ENCODE measurements around the gene ABCD3.

DNA sequence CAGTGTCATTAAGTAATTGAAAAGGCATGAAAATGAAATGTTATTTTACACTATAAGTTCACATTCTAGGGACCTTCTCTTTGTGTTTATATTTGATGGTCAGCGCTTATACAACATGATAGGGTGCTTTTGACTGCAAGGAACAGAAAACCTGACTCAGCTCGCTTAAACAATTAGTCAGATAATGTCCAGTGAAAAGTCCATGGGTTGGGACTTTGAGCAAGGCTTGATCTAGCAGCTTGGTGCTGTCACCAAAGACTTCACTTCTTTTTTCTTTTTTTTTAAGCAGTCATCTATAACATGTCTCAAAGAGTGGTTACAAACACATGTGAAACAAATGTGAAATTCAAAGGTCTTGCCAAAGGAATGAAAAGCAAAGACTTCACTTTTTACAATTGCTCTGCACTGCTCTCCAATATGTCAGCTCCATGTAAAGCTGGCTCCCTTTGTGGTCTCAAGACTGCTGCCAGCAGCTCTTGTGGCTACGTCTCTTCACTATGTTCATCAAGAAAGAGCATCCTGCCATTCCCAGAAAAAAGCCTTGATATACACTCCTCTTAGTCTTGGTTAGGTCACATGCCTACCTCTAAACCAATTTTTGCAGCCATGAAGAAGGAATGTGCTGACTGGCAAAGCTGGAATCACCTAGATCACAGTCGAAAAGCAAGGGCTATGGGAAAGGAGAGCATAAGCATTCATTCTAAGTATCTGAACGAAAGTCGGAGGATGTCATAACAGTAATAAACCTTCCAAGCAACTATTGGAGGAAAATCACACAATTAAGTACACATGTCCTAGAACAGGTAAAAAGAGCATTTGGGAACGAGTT is 108.2 kb downstream of the ABCD3 start:
- TF ChIP-seq CTCF (IDR thresholded peaks at IDR 0.05), result no peak
- no peak for TF ChIP-seq POLR2A (IDR thresholded peaks at IDR 0.05)
- TF ChIP-seq EP300 (IDR thresholded peaks at IDR 0.05), result no peak

All from gastroesophageal sphincter (tissue), 3 donors.